Large intestine (tissue), 3 donors: Measurements from ENCODE around the gene IMP4. TPM values are rescaled to one million over a fixed set of nuclear protein-coding genes. Genes with fewer than 3 reads are reported as not detected.
"Not testable (repeated sequence)": the region's sequence is repeated elsewhere in the genome, so short reads cannot be mapped to it uniquely, and the experiment has no call there.

Experiments used
- DNase-seq, 2 donors: peaks; one replicate each; pipeline versions ENCODE4 v3.0.0 to v3.0.0-alpha.2; 2013
- H3K27ac ChIP-seq: one replicate; pipeline ENCODE4 v1.5.1; 2013; ENCODE audit warnings: low read length
- H3K27me3 ChIP-seq: 2 replicates; pipeline ENCODE4 v1.6.1; 2013; ENCODE audit warnings: low read length; ENCODE audit not compliant: control insufficient read depth, insufficient read depth
- H3K36me3 ChIP-seq: 2 replicates; pipeline ENCODE4 v1.6.1; 2013; ENCODE audit warnings: low read length; ENCODE audit not compliant: control insufficient read depth, insufficient read depth
- H3K4me1 ChIP-seq: one replicate; pipeline ENCODE4 v1.6.1; 2013; ENCODE audit warnings: low read length; ENCODE audit not compliant: control insufficient read depth, insufficient read depth
- H3K4me3 ChIP-seq: one replicate; pipeline ENCODE4 v1.5.1; 2013; ENCODE audit warnings: low read length
- H3K9me3 ChIP-seq: one replicate; pipeline ENCODE4 v1.6.1; 2013; ENCODE audit warnings: mild to moderate bottlenecking, low read depth, low read length, moderate library complexity; ENCODE audit not compliant: control insufficient read depth
- WGBS: methylation state at CpG from one replicate; pipeline ENCODE4 v1.1.5; 2013; ENCODE audit warnings: low lambda C conversion rate; ENCODE audit not compliant: insufficient coverage; 5-methylcytosine and 5-hydroxymethylcytosine counted together
- polyA plus RNA-seq: library from polyadenylated mRNA; unstranded; fragments of 120-200 nt; gene quantifications from one replicate; pipeline ENCODE4 v1.2.1, GENCODE V29; 2013

IMP4 gene
- polyA plus RNA-seq, 1 donor: 49.4 TPM

- no peak for DNase-seq
- WGBS: no CpG with 5 or more reads among the region's 12 CpGs
- H3K36me3 ChIP-seq: no peaks in the 10 kb centered on the region
These were observed 28.8 kb upstream of the IMP4 start for GRCh38 chr2:130313812-130314334.

GRCh38 chr2:130314377-130314776 is 28.3 kb upstream of the IMP4 start:
- H3K4me1 ChIP-seq: no peaks in the 10 kb centered on the region
- WGBS: no CpG with 5 or more reads among the region's 3 CpGs
- peaks cover 8% of the 10 kb centered on the region for H3K27me3 ChIP-seq
- no peak overlapping the region for H3K27ac ChIP-seq
- no peak for DNase-seq
- no peaks in the 10 kb centered on the region for H3K36me3 ChIP-seq
- no peak overlapping the region for H3K4me3 ChIP-seq
- no peaks in the 10 kb centered on the region for H3K9me3 ChIP-seq

More at GRCh38 chr2:130313812-130314334, 28.8 kb upstream of the IMP4 start:
- no peaks in the 10 kb centered on the region for H3K4me1 ChIP-seq
- H3K27ac ChIP-seq: no peak overlapping the region
- peaks cover 8% of the 10 kb centered on the region for H3K27me3 ChIP-seq
- no peaks in the 10 kb centered on the region for H3K9me3 ChIP-seq
- no peak overlapping the region for H3K4me3 ChIP-seq

- H3K27ac ChIP-seq: no peak overlapping the region
- no peaks in the 10 kb centered on the region for H3K9me3 ChIP-seq
- H3K4me3 ChIP-seq: no peak overlapping the region
- DNase-seq: no peak
- no CpG with 5 or more reads among the region's 1 CpG for WGBS
- H3K4me1 ChIP-seq: no peaks in the 10 kb centered on the region
- H3K27me3 ChIP-seq: peaks cover 2% of the 10 kb centered on the region
- H3K36me3 ChIP-seq: no peaks in the 10 kb centered on the region
These were observed 26.1 kb upstream of the IMP4 start for GRCh38 chr2:130316596-130316995.

GRCh38 chr2:130318906-130319305 is 23.8 kb upstream of the IMP4 start:
- no peaks in the 10 kb centered on the region for H3K4me1 ChIP-seq
- H3K4me3 ChIP-seq: no peak overlapping the region
- WGBS: no CpG with 5 or more reads among the region's 7 CpGs
- no peaks in the 10 kb centered on the region for H3K36me3 ChIP-seq
- H3K27ac ChIP-seq: no peak overlapping the region
- no peaks in the 10 kb centered on the region for H3K27me3 ChIP-seq
- no peak for DNase-seq
- H3K9me3 ChIP-seq: no peaks in the 10 kb centered on the region

GRCh38 chr2:130319536-130319935 is 23.2 kb upstream of the IMP4 start:
- WGBS: no CpG with 5 or more reads among the region's 3 CpGs
- no peaks in the 10 kb centered on the region for H3K27me3 ChIP-seq
- H3K9me3 ChIP-seq: no peaks in the 10 kb centered on the region
- no peaks in the 10 kb centered on the region for H3K36me3 ChIP-seq
- no peak overlapping the region for H3K4me3 ChIP-seq
- no peak overlapping the region for H3K27ac ChIP-seq
- no peak for DNase-seq
- no peaks in the 10 kb centered on the region for H3K4me1 ChIP-seq

- Histone ChIP-seq H3K4me3 (no peak overlapping the region), H3K27ac (no peak overlapping the region), H3K27me3 (peaks cover 22% of the 10 kb centered on the region), H3K9me3 (no peaks in the 10 kb centered on the region), H3K36me3 (no peaks in the 10 kb centered on the region), H3K4me1 (no peaks in the 10 kb centered on the region)
- DNase-seq: no peak
- no CpG with 5 or more reads among the region's 43 CpGs for WGBS
These were observed 14.8 kb upstream of the IMP4 start for GRCh38 chr2:130327703-130328527.

- Histone ChIP-seq H3K9me3 (no peaks in the 10 kb centered on the region), H3K4me3 (no peak overlapping the region), H3K27ac (no peak overlapping the region), H3K36me3 (no peaks in the 10 kb centered on the region), H3K27me3 (peaks cover 22% of the 10 kb centered on the region), H3K4me1 (no peaks in the 10 kb centered on the region)
- DNase-seq: no peak
- no CpG with 5 or more reads among the region's 2 CpGs for WGBS
These were observed 14.0 kb upstream of the IMP4 start for GRCh38 chr2:130328710-130329109.

- Histone ChIP-seq H3K9me3 (no peaks in the 10 kb centered on the region), H3K27me3 (peaks cover 22% of the 10 kb centered on the region), H3K36me3 (no peaks in the 10 kb centered on the region), H3K4me3 (no peak overlapping the region), H3K27ac (no peak overlapping the region), H3K4me1 (no peaks in the 10 kb centered on the region)
- no CpG with 5 or more reads among the region's 29 CpGs for WGBS
- DNase-seq: peak; percentile 54 to 57
These were observed 10.2 kb upstream of the IMP4 start for GRCh38 chr2:130332271-130333073.

- H3K9me3 ChIP-seq, DNase-seq, H3K4me1 ChIP-seq, H3K4me3 ChIP-seq, H3K27ac ChIP-seq, H3K36me3 ChIP-seq: not testable (repeated sequence)
- H3K27me3 ChIP-seq: peaks cover 22% of the 10 kb centered on the region
- no CpG with 5 or more reads among the region's 8 CpGs for WGBS
These were observed 9.4 kb upstream of the IMP4 start for GRCh38 chr2:130333253-130333652.

GRCh38 chr2:130334026-130334425 is 8.7 kb upstream of the IMP4 start:
- DNase-seq: no peak
- Histone ChIP-seq H3K4me3 (no peak overlapping the region), H3K9me3 (no peaks in the 10 kb centered on the region), H3K27ac (no peak overlapping the region), H3K36me3 (peaks cover 7% of the 10 kb centered on the region), H3K4me1 (peaks cover 2% of the 10 kb centered on the region), H3K27me3 (peaks cover 17% of the 10 kb centered on the region)
- 60% methylated on average over 1 of the region's 6 CpGs for WGBS
